Activated CD8-positive, alpha-beta memory T cell treated with anti-CD3 and anti-CD28 coated beads, Interleukin-2, amount 10 ng/mL, durations not matched to agents 7 days and 5 days (primary cell): ENCODE data around the gene NRXN2. TPM values are rescaled to one million over a fixed set of nuclear protein-coding genes. Genes with fewer than 3 reads are reported as not detected.

Experiments
- ATAC-seq: fragments of 150-1000 bp; cut with Tn5 transposase; one replicate; pipeline ENCODE4 v1.10.0; 2021; ENCODE audit warnings: moderate library complexity
- CTCF ChIA-PET: fragments of 350-600 bp; sonication (Branson Sonifier 250); formaldehyde crosslinking; loops from one replicate; lab custom pipeline; 2021; ENCODE audit warnings: antibody characterized with exemption; lab: Charles Lee
- DNase-seq: peaks from one replicate; pipeline ENCODE4 v3.0.0-alpha.2; 2020
- H3K27ac Mint-ChIP-seq: one replicate; pipeline ENCODE4 v1.8.0; 2021; ENCODE audit warnings: mild to moderate bottlenecking, mixed read lengths
- H3K27me3 Mint-ChIP-seq: one replicate; pipeline ENCODE4 v1.8.0; 2021; ENCODE audit warnings: mixed read lengths
- H3K36me3 Mint-ChIP-seq: one replicate; pipeline ENCODE4 v1.8.0; 2021; ENCODE audit warnings: mild to moderate bottlenecking, mixed read lengths
- H3K4me1 Mint-ChIP-seq: one replicate; pipeline ENCODE4 v1.8.0; 2021; ENCODE audit warnings: mixed read lengths
- H3K4me3 Mint-ChIP-seq: one replicate; pipeline ENCODE4 v1.8.0; 2021; ENCODE audit warnings: mild to moderate bottlenecking, moderate library complexity, mixed read lengths
- H3K9me3 Mint-ChIP-seq: one replicate; pipeline ENCODE4 v1.8.0; 2022; ENCODE audit warnings: low read depth, mixed read lengths
- total RNA-seq, 2 experiments: library from RNA; stranded (reverse); gene quantifications; one replicate each; pipeline ENCODE4 v1.2.3, GENCODE V29; 2021

The NRXN2 gene
- total RNA-seq, 2 experiments from 2014 or later, result 0.23 to 0.40 TPM

GRCh38 chr11:64745521-64746328, 22.7 kb upstream of the NRXN2 start:
- H3K27me3 Mint-ChIP-seq, result no peaks in the 10 kb centered on the region
- CTCF ChIA-PET, result interaction anchor here (1.3 to 12.7 kb wide), 6 partner anchors 11 to 414 kb away, joined by 4 to 294 read pairs (median 22); partner anchors contain the start of genes ARL2, PYGM and SF1
- H3K9me3 Mint-ChIP-seq, result no peaks in the 10 kb centered on the region
- ATAC-seq (peak; percentile 50), DNase-seq (peak; percentile 94)
- H3K27ac Mint-ChIP-seq, result peak overlapping the region; percentile 95
- peaks cover 30% of the 10 kb centered on the region for H3K4me1 Mint-ChIP-seq
- peaks cover 5% of the 10 kb centered on the region for H3K36me3 Mint-ChIP-seq
- peak overlapping the region; percentile 80 for H3K4me3 Mint-ChIP-seq

GRCh38 chr11:64745189-64745520, 22.2 kb upstream of the NRXN2 start:
- Mint-ChIP-seq H3K27ac (peak overlapping the region; percentile 95), H3K27me3 (no peaks in the 10 kb centered on the region), H3K36me3 (peaks cover 5% of the 10 kb centered on the region), H3K4me1 (peaks cover 28% of the 10 kb centered on the region), H3K4me3 (peak overlapping the region; percentile 80), H3K9me3 (no peaks in the 10 kb centered on the region)
- CTCF ChIA-PET, result interaction anchor here (0.7 to 12.7 kb wide), 8 partner anchors 21 to 414 kb away, joined by 3 to 294 read pairs (median 4); partner anchors contain the start of genes ARL2, PYGM and SF1
- ATAC-seq (peak; percentile 18), DNase-seq (peak; percentile 93)

GRCh38 chr11:64744544-64745188, 21.7 kb upstream of the NRXN2 start:
- peaks cover 5% of the 10 kb centered on the region for H3K36me3 Mint-ChIP-seq
- no peaks in the 10 kb centered on the region for H3K9me3 Mint-ChIP-seq
- peaks cover 28% of the 10 kb centered on the region for H3K4me1 Mint-ChIP-seq
- CTCF ChIA-PET, result interaction anchor here (0.7 to 12.7 kb wide), 16 partner anchors 8 to 413 kb away, joined by 3 to 294 read pairs (median 5); partner anchors contain the start of genes ARL2, PYGM and SF1
- peak overlapping the region; percentile 83 for H3K4me3 Mint-ChIP-seq
- H3K27me3 Mint-ChIP-seq, result no peaks in the 10 kb centered on the region
- ATAC-seq, result no peak
- DNase-seq, result no peak
- H3K27ac Mint-ChIP-seq, result peak overlapping the region; percentile 95

GRCh38 chr11:64743591-64744543, 20.9 kb upstream of the NRXN2 start, which contains the start of gene RASGRP2:
TSS of gene RASGRP2 (minus strand) at chr11:64744142. CDS start at chr11:64742866, 1,276 bp downstream.
- DNase-seq (peak; percentile 94), ATAC-seq (peak; percentile 50)
- Mint-ChIP-seq H3K36me3 (peaks cover 10% of the 10 kb centered on the region), H3K9me3 (no peaks in the 10 kb centered on the region), H3K27ac (peak within 1 kb of the TSS; percentile 95), H3K27me3 (no peaks in the 10 kb centered on the region), H3K4me1 (peaks cover 28% of the 10 kb centered on the region), H3K4me3 (peak within 1 kb of the TSS; percentile 83)
- CTCF ChIA-PET, result interaction anchor here (0.5 to 12.7 kb wide), 27 partner anchors 8 to 1026 kb away, joined by 3 to 294 read pairs (median 4); partner anchors contain the start of genes ARL2, MAP4K2, MEN1 and PYGM

- Mint-ChIP-seq H3K9me3 (no peaks in the 10 kb centered on the region), H3K36me3 (peaks cover 10% of the 10 kb centered on the region), H3K27me3 (no peaks in the 10 kb centered on the region), H3K4me1 (peaks cover 26% of the 10 kb centered on the region), H3K27ac (no peak overlapping the region), H3K4me3 (peak overlapping the region; percentile 83)
- ATAC-seq (peak; percentile 25), DNase-seq (peak; percentile 80)
- CTCF ChIA-PET, result interaction anchor here (0.5 to 12.7 kb wide), 25 partner anchors 9 to 1027 kb away, joined by 3 to 294 read pairs (median 5); partner anchors contain the start of genes CDC42BPG, MAP4K2, MEN1 and PYGM
Measured at GRCh38 chr11:64742889-64743590, 20.0 kb upstream of the NRXN2 start.

- ATAC-seq (peak; percentile 0), DNase-seq (peak; percentile 59)
- peak overlapping the region; percentile 67 for H3K4me3 Mint-ChIP-seq
- no peaks in the 10 kb centered on the region for H3K9me3 Mint-ChIP-seq
- CTCF ChIA-PET, result interaction anchor here (0.6 to 12.7 kb wide), 21 partner anchors 9 to 523 kb away, joined by 3 to 294 read pairs (median 5); partner anchors contain the start of genes CDC42BPG, MEN1, PYGM and SF1
- peaks cover 10% of the 10 kb centered on the region for H3K36me3 Mint-ChIP-seq
- H3K27me3 Mint-ChIP-seq, result no peaks in the 10 kb centered on the region
- peaks cover 26% of the 10 kb centered on the region for H3K4me1 Mint-ChIP-seq
- no peak overlapping the region for H3K27ac Mint-ChIP-seq
Measured at GRCh38 chr11:64742087-64742888, 19.3 kb upstream of the NRXN2 start.

- H3K27ac Mint-ChIP-seq, result no peak overlapping the region
- peaks cover 24% of the 10 kb centered on the region for H3K4me1 Mint-ChIP-seq
- H3K4me3 Mint-ChIP-seq, result no peak overlapping the region
- ATAC-seq, result no peak
- no peaks in the 10 kb centered on the region for H3K9me3 Mint-ChIP-seq
- H3K36me3 Mint-ChIP-seq, result peaks cover 13% of the 10 kb centered on the region
- DNase-seq, result no peak
- no peaks in the 10 kb centered on the region for H3K27me3 Mint-ChIP-seq
- CTCF ChIA-PET, result interaction anchor here (1.8 to 12.7 kb wide), 6 partner anchors 11 to 293 kb away, joined by 7 to 294 read pairs (median 9); partner anchors contain the start of genes CDC42BPG and PYGM
Measured at GRCh38 chr11:64741375-64742086, 18.5 kb upstream of the NRXN2 start.

GRCh38 chr11:64739871-64740270, 16.9 kb upstream of the NRXN2 start:
- no peak overlapping the region for H3K4me3 Mint-ChIP-seq
- peaks cover 16% of the 10 kb centered on the region for H3K36me3 Mint-ChIP-seq
- no peak for ATAC-seq

GRCh38 chr11:64736654-64737053, 13.7 kb upstream of the NRXN2 start:
- Mint-ChIP-seq H3K27ac (no peak overlapping the region), H3K4me3 (no peak overlapping the region), H3K27me3 (no peaks in the 10 kb centered on the region), H3K36me3 (peaks cover 20% of the 10 kb centered on the region), H3K4me1 (peaks cover 7% of the 10 kb centered on the region), H3K9me3 (no peaks in the 10 kb centered on the region)
- ATAC-seq (no peak), DNase-seq (no peak)
- CTCF ChIA-PET, result interaction anchor here (0.9 to 12.7 kb wide), 2 partner anchors 29 to 48 kb away, joined by 4 to 294 read pairs; partner anchors contain the start of gene PYGM

More at GRCh38 chr11:64739871-64740270, 16.9 kb upstream of the NRXN2 start:
- no peak for DNase-seq
- no peaks in the 10 kb centered on the region for H3K27me3 Mint-ChIP-seq
- H3K9me3 Mint-ChIP-seq, result no peaks in the 10 kb centered on the region
- H3K4me1 Mint-ChIP-seq, result peaks cover 19% of the 10 kb centered on the region
- CTCF ChIA-PET, result interaction anchor here (1.0 to 12.7 kb wide), 2 partner anchors 26 to 51 kb away, joined by 3 to 294 read pairs; partner anchors contain the start of gene PYGM
- H3K27ac Mint-ChIP-seq, result no peak overlapping the region

- Mint-ChIP-seq H3K36me3 (peaks cover 21% of the 10 kb centered on the region), H3K9me3 (no peaks in the 10 kb centered on the region), H3K27ac (no peak overlapping the region), H3K4me3 (no peak overlapping the region), H3K27me3 (no peaks in the 10 kb centered on the region), H3K4me1 (peaks cover 5% of the 10 kb centered on the region)
- DNase-seq (no peak), ATAC-seq (no peak)
- CTCF ChIA-PET, result interaction anchor here (0.8 to 2.7 kb wide), 3 partner anchors 47 to 86 kb away, joined by 3 to 9 read pairs (median 4); no protein-coding TSS in a partner anchor
Measured at GRCh38 chr11:64735725-64736259, 12.8 kb upstream of the NRXN2 start.
